Stimulated activated CD8-positive, alpha-beta memory T cell treated with anti-CD3 and anti-CD28 coated beads, Interleukin-15, amount 100 ng/mL, for 48 hours (primary cell): Measurements from ENCODE around the gene DEFB113.
"Not testable (repeated sequence)": the region's sequence is repeated elsewhere in the genome, so short reads cannot be mapped to it uniquely, and the experiment has no call there.

ENCODE experiments used
- DNase-seq, 2 donors: peaks; one replicate each; pipeline ENCODE4 v3.0.0-alpha.2; 2020; ENCODE audit warnings: low read depth in 2 of 2

Gene DEFB113

GRCh38 chr6:49969605-49970004 lies at the start of gene DEFB113:
Gene DEFB113 (minus strand): TSS chr6:49969625. CDS start chr6:49969625, 0 bp downstream.
- no peak for DNase-seq

- DNase-seq, result no peak
Measured at GRCh38 chr6:50007819-50008218, 38.4 kb upstream of the DEFB113 start.

GRCh38 chr6:50003139-50003538 lies 33.7 kb upstream of the DEFB113 start:
- DNase-seq, result no peak

- DNase-seq, result no peak
Measured at GRCh38 chr6:49995278-49995677, 25.9 kb upstream of the DEFB113 start.

GRCh38 chr6:49988900-49989299 lies 19.5 kb upstream of the DEFB113 start:
- DNase-seq, result no peak

GRCh38 chr6:49987749-49988148 lies 18.3 kb upstream of the DEFB113 start:
- no peak for DNase-seq

- DNase-seq, result no peak
Measured at GRCh38 chr6:49986551-49986950, 17.1 kb upstream of the DEFB113 start.

- DNase-seq, result no peak
Measured at GRCh38 chr6:49982046-49982445, 12.6 kb upstream of the DEFB113 start.

- no peak for DNase-seq
Measured at GRCh38 chr6:49980898-49981297, 11.5 kb upstream of the DEFB113 start.

- no peak for DNase-seq
Measured at GRCh38 chr6:49979584-49979983, 10.2 kb upstream of the DEFB113 start.

GRCh38 chr6:49978332-49979226 lies 9.2 kb upstream of the DEFB113 start:
- no peak for DNase-seq

- DNase-seq, result no peak
Measured at GRCh38 chr6:49966823-49967222, 2.6 kb downstream of the DEFB113 start.

GRCh38 chr6:49966334-49966733 lies 3.1 kb downstream of the DEFB113 start:
- DNase-seq, result no peak

- DNase-seq, result no peak
Measured at GRCh38 chr6:49964064-49964463, 5.4 kb downstream of the DEFB113 start, which contains the start of gene DEFB114. Gene DEFB114 (minus strand): TSS chr6:49964164. CDS start chr6:49964105, 59 bp downstream.

- no peak for DNase-seq
Measured at GRCh38 chr6:49958180-49958579, 11.2 kb downstream of the DEFB113 start.

GRCh38 chr6:49955847-49956246 lies 13.6 kb downstream of the DEFB113 start:
- DNase-seq, result no peak

GRCh38 chr6:49951926-49952325 lies 17.5 kb downstream of the DEFB113 start:
- no peak for DNase-seq

GRCh38 chr6:49950415-49950751 lies 19.0 kb downstream of the DEFB113 start:
- DNase-seq, result no peak

GRCh38 chr6:49949062-49949461 lies 20.4 kb downstream of the DEFB113 start:
- DNase-seq, result no peak

GRCh38 chr6:49946835-49947234 lies 22.6 kb downstream of the DEFB113 start:
- DNase-seq, result no peak

GRCh38 chr6:49944068-49944467 lies 25.4 kb downstream of the DEFB113 start:
- not testable (repeated sequence) for DNase-seq

GRCh38 chr6:49939993-49940498 lies 29.4 kb downstream of the DEFB113 start:
- DNase-seq, result no peak

GRCh38 chr6:49937811-49938210 lies 31.6 kb downstream of the DEFB113 start:
- no peak for DNase-seq
